NCI-H446 treated with DMSO at 0.1 percent for 48 hours (cell line): ENCODE data around the gene DYRK1A.

Source experiments
- DNase-seq: peaks from one replicate; lab custom pipeline; 2025; lab: John Stamatoyannopoulos, UW

The DYRK1A gene

GRCh38 chr21:37419228-37419906, 52.8 kb downstream of the DYRK1A start:
- no peak for DNase-seq

- DNase-seq: no peak
These were observed 54.7 kb downstream of the DYRK1A start for GRCh38 chr21:37421306-37421705.

GRCh38 chr21:37422382-37422781, 55.8 kb downstream of the DYRK1A start:
- no peak for DNase-seq

- no peak for DNase-seq
These were observed 56.5 kb downstream of the DYRK1A start for GRCh38 chr21:37423103-37423502.

- DNase-seq: no peak
These were observed 57.8 kb downstream of the DYRK1A start for GRCh38 chr21:37424396-37424795.

GRCh38 chr21:37425001-37425400, 58.4 kb downstream of the DYRK1A start:
- no peak for DNase-seq

- DNase-seq: no peak
These were observed 59.1 kb downstream of the DYRK1A start for GRCh38 chr21:37425684-37426083.

GRCh38 chr21:37427221-37427620, 60.6 kb downstream of the DYRK1A start:
- no peak for DNase-seq

GRCh38 chr21:37429356-37429755, 62.8 kb downstream of the DYRK1A start:
- no peak for DNase-seq

- DNase-seq: no peak
These were observed 63.7 kb downstream of the DYRK1A start for GRCh38 chr21:37430184-37430821.

- no peak for DNase-seq
These were observed 64.7 kb downstream of the DYRK1A start for GRCh38 chr21:37431243-37431642.

- DNase-seq: no peak
These were observed 66.3 kb downstream of the DYRK1A start for GRCh38 chr21:37432710-37433455.

GRCh38 chr21:37433456-37433840, 66.9 kb downstream of the DYRK1A start:
- no peak for DNase-seq

- peak; percentile 50 for DNase-seq
These were observed 68.5 kb downstream of the DYRK1A start for GRCh38 chr21:37435120-37435519.

- DNase-seq: no peak
These were observed 69.1 kb downstream of the DYRK1A start for GRCh38 chr21:37435711-37436110.

- DNase-seq: no peak
These were observed 69.6 kb downstream of the DYRK1A start for GRCh38 chr21:37436174-37436573.

- no peak for DNase-seq
These were observed 71.0 kb downstream of the DYRK1A start for GRCh38 chr21:37437376-37438080.

GRCh38 chr21:37443683-37444082, 77.1 kb downstream of the DYRK1A start:
- DNase-seq: no peak

GRCh38 chr21:37445228-37445627, 78.7 kb downstream of the DYRK1A start:
- DNase-seq: no peak

GRCh38 chr21:37446552-37446951, 80.0 kb downstream of the DYRK1A start:
- no peak for DNase-seq

GRCh38 chr21:37447288-37447936, 80.8 kb downstream of the DYRK1A start:
- no peak for DNase-seq

- no peak for DNase-seq
These were observed 82.8 kb downstream of the DYRK1A start for GRCh38 chr21:37449302-37449937.
